Neural progenitor cell (in vitro differentiated cells): Measurements from ENCODE around the gene POLN. TPM values are rescaled to one million over a fixed set of nuclear protein-coding genes. Genes with fewer than 3 reads are reported as not detected.

Experiments
- DNase-seq: peaks from one replicate; pipeline ENCODE4 v3.0.0-alpha.2; 2016; ENCODE audit warnings: low spot score
- H2AFZ ChIP-seq: fragments of 200-600 bp; sonication (generic); replicated peaks from 2 replicates; pipeline ENCODE4 v1.6.1; 2016; ENCODE audit warnings: antibody characterized with exemption
- H3F3A ChIP-seq: fragments of 200-600 bp; sonication (generic); 2 replicates; pipeline ENCODE4 v1.6.1; 2016; ENCODE audit warnings: antibody characterized with exemption, low read depth
- H3K27ac ChIP-seq: fragments of 200-600 bp; sonication (generic); 2 replicates; pipeline ENCODE4 v1.5.1; 2016; ENCODE audit warnings: mild to moderate bottlenecking
- H3K27me3 ChIP-seq: fragments of 200-600 bp; sonication (generic); 2 replicates; pipeline ENCODE4 v1.6.1; 2016; ENCODE audit warnings: mild to moderate bottlenecking, moderate library complexity
- H3K36me3 ChIP-seq: fragments of 200-600 bp; sonication (generic); 2 replicates; pipeline ENCODE4 v1.5.1; 2016
- H3K4me1 ChIP-seq: fragments of 200-600 bp; sonication (generic); 2 replicates; pipeline ENCODE4 v1.6.1; 2016; ENCODE audit warnings: mixed run types
- H3K4me2 ChIP-seq: fragments of 200-600 bp; sonication (generic); 2 replicates; pipeline ENCODE4 v1.6.1; 2016
- H3K4me3 ChIP-seq: fragments of 200-600 bp; sonication (generic); 2 replicates; pipeline ENCODE4 v1.5.1; 2016
- H3K79me2 ChIP-seq: fragments of 200-600 bp; sonication (generic); 2 replicates; pipeline ENCODE4 v1.6.1; 2016; ENCODE audit warnings: low read depth
- H3K9ac ChIP-seq: fragments of 200-600 bp; sonication (generic); 2 replicates; pipeline ENCODE4 v1.6.1; 2016
- H3K9me3 ChIP-seq: fragments of 200-600 bp; sonication (generic); 2 replicates; pipeline ENCODE4 v1.5.1; 2016; ENCODE audit warnings: low read depth
- H4K20me1 ChIP-seq: fragments of 200-600 bp; sonication (generic); 2 replicates; pipeline ENCODE4 v1.6.1; 2016; ENCODE audit warnings: low read depth
- H3K27ac Mint-ChIP-seq: 3 replicates; pipeline ENCODE4 v1.8.0; 2021; ENCODE audit warnings: mixed read lengths
- H3K27me3 Mint-ChIP-seq: 2 replicates; pipeline ENCODE4 v1.8.0; 2022; ENCODE audit warnings: low read depth, mild to moderate bottlenecking, inconsistent platforms, moderate library complexity, mixed read lengths; ENCODE audit not compliant: insufficient read depth
- H3K36me3 Mint-ChIP-seq: 3 replicates; pipeline ENCODE4 v1.8.0; 2021; ENCODE audit warnings: mixed read lengths
- H3K4me1 Mint-ChIP-seq: 3 replicates; pipeline ENCODE4 v1.8.0; 2021; ENCODE audit warnings: mixed read lengths
- H3K4me3 Mint-ChIP-seq: 3 replicates; pipeline ENCODE4 v1.8.0; 2021; ENCODE audit warnings: mild to moderate bottlenecking, moderate library complexity, mixed read lengths
- H3K9me3 Mint-ChIP-seq: 3 replicates; pipeline ENCODE4 v1.8.0; 2020; ENCODE audit warnings: mixed read lengths
- EZH2 ChIP-seq: fragments of 200-600 bp; sonication (generic); IDR thresholded peaks from 2 replicates; pipeline ENCODE4 v1.6.1; 2017; ENCODE audit warnings: antibody characterized with exemption, mild to moderate bottlenecking, moderate library complexity
- EZH2phosphoT487 ChIP-seq: fragments of 200-600 bp; sonication (generic); IDR thresholded peaks from 2 replicates; pipeline ENCODE4 v1.6.1; 2017; ENCODE audit warnings: antibody characterized with exemption
- total RNA-seq: library from RNA; depleted of rRNA; stranded (reverse); fragments of >200 nt; gene quantifications from 2 replicates; pipeline ENCODE4 v1.2.3, GENCODE V29; 2015; ENCODE audit warnings: low replicate concordance
- TF ChIP-seq, protein P1 (sequence below): fragments of 200-600 bp; sonication (generic); IDR thresholded peaks from 2 replicates; pipeline ENCODE4 v1.5.1; 2017; ENCODE audit warnings: antibody characterized with exemption, mild to moderate bottlenecking

Gene POLN
- total RNA-seq, 1 donor from 2014 or later = 1.7 TPM

DNA sequence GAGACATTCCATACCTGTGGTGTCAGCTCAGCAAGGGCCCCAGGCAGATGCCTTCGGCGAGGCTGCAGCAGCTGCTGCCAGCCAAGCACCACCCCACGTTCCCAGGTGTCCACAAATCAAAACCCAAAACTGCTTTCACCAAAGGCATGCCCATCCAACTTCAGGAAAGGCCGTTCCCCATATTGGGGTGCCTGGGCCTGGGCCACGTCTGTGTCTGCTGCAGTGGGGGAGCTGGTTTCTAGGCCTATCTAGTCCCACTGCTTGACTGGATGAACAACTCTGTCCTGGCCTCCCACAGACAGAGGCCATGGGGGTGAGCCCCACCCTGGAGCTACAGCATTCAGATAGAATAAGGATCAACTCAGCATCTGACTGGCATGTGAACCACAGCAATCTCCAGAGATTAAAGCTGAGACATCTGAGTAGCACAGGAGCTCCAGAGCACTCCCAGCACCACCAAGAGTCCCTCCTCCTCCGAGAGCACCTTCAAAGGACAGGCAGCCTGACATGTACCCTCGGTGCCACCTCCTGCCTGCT, 145.8 kb downstream of the POLN start:
- H3K9me3 Mint-ChIP-seq = peaks cover 20% of the 10 kb centered on the region
- Histone ChIP-seq H3K27me3 (no peaks in the 10 kb centered on the region), H3K79me2 (no peaks in the 10 kb centered on the region), H2AFZ (no peak overlapping the region), H3K4me1 (peaks cover 4% of the 10 kb centered on the region), H3K4me3 (no peak overlapping the region), H3F3A (no peaks in the 10 kb centered on the region), H3K4me2 (no peak overlapping the region), H3K36me3 (no peaks in the 10 kb centered on the region), H4K20me1 (no peaks in the 10 kb centered on the region), H3K9ac (no peak overlapping the region), H3K27ac (no peak overlapping the region), H3K9me3 (no peaks in the 10 kb centered on the region)
- no peak for DNase-seq
- H3K36me3 Mint-ChIP-seq = peaks cover 6% of the 10 kb centered on the region
- TF ChIP-seq EZH2 (no peak), EZH2phosphoT487 (no peak)
- no peak overlapping the region for H3K4me3 Mint-ChIP-seq
- peaks cover 2% of the 10 kb centered on the region for H3K27me3 Mint-ChIP-seq
- H3K4me1 Mint-ChIP-seq = peaks cover 11% of the 10 kb centered on the region
- H3K27ac Mint-ChIP-seq = no peak overlapping the region

DNA sequence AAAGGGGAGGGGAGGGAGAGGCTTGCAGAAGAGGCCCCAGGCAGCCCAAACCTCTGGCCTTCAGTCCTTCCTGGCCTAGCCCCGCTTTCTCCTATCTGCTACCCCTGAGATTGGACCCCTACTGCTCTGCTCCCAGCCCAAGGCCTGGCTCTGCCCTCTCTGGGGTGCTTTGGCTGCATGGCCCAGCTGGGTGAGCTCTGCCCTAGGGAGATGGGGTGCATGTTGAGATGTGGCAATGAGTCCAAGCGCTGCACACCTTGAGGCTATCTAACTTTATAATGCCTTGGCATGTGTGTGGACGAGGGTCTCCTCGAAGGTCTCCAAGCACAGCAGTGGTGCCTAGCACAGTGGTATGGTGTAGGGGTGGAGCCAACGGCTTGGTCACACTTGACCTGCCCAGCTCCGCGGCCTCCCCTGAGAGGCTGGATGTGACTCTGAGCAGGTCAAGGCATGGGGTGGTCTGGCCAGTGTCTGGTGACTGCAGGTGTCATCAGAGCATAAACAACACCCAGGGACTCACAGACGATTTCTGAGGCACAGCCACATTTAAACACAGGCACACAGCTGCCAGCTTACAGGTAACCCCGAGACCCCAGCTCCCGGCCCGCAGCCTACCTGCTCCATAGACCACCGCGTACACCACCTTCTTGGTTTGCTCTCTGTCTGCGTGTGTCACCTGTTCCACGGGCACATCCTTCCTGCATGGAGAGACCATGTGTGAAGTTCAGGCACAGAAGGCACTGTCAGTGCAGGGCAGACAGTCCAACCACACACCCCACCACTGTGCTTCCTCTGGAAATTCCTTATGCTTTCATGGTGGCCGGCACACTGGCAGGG, 146.5 kb downstream of the POLN start:
- Mint-ChIP-seq H3K9me3 (peaks cover 17% of the 10 kb centered on the region), H3K4me1 (peaks cover 11% of the 10 kb centered on the region), H3K4me3 (no peak overlapping the region), H3K27me3 (peaks cover 2% of the 10 kb centered on the region), H3K36me3 (peaks cover 6% of the 10 kb centered on the region), H3K27ac (no peak overlapping the region)
- Histone ChIP-seq H3K27me3 (no peaks in the 10 kb centered on the region), H3K79me2 (no peaks in the 10 kb centered on the region), H3K4me1 (peaks cover 4% of the 10 kb centered on the region), H3K4me3 (no peak overlapping the region), H4K20me1 (no peaks in the 10 kb centered on the region), H3F3A (no peaks in the 10 kb centered on the region), H2AFZ (no peak overlapping the region), H3K4me2 (no peak overlapping the region), H3K9ac (no peak overlapping the region), H3K27ac (no peak overlapping the region), H3K36me3 (no peaks in the 10 kb centered on the region), H3K9me3 (no peaks in the 10 kb centered on the region)
- no peak for TF ChIP-seq EZH2
- TF ChIP-seq EZH2phosphoT487 = no peak
- TF ChIP-seq, protein P1, sequence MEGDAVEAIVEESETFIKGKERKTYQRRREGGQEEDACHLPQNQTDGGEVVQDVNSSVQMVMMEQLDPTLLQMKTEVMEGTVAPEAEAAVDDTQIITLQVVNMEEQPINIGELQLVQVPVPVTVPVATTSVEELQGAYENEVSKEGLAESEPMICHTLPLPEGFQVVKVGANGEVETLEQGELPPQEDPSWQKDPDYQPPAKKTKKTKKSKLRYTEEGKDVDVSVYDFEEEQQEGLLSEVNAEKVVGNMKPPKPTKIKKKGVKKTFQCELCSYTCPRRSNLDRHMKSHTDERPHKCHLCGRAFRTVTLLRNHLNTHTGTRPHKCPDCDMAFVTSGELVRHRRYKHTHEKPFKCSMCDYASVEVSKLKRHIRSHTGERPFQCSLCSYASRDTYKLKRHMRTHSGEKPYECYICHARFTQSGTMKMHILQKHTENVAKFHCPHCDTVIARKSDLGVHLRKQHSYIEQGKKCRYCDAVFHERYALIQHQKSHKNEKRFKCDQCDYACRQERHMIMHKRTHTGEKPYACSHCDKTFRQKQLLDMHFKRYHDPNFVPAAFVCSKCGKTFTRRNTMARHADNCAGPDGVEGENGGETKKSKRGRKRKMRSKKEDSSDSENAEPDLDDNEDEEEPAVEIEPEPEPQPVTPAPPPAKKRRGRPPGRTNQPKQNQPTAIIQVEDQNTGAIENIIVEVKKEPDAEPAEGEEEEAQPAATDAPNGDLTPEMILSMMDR = no peak
- no peak for DNase-seq

DNA sequence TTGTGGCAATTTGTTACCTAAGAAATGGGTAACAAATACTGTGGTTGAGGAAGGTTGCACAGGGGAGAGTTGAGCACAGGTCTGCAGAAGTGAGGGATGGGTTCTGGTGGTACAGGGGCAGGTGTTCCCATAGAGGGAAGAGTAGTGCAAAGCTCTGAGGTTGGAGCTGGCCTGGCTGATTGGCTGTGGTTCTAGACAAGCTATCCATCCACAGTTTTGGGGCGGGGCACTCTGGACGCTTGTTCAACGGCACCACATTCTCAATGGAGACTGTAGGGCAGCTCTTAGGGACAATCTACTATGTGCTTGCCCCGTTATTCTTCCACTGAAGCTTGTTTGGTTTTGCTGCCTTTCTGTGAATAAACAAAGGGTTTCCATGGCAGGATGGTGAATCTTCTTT, 147.4 kb downstream of the POLN start:
- Histone ChIP-seq H3F3A (no peaks in the 10 kb centered on the region), H3K4me2 (no peak overlapping the region), H2AFZ (no peak overlapping the region), H3K4me3 (no peak overlapping the region), H3K36me3 (no peaks in the 10 kb centered on the region), H3K4me1 (peaks cover 4% of the 10 kb centered on the region), H3K9ac (no peak overlapping the region), H3K79me2 (no peaks in the 10 kb centered on the region), H3K27me3 (peaks cover 7% of the 10 kb centered on the region), H3K27ac (no peak overlapping the region), H4K20me1 (no peaks in the 10 kb centered on the region), H3K9me3 (no peaks in the 10 kb centered on the region)
- Mint-ChIP-seq H3K27me3 (peaks cover 2% of the 10 kb centered on the region), H3K27ac (no peak overlapping the region), H3K4me3 (no peak overlapping the region), H3K4me1 (peaks cover 12% of the 10 kb centered on the region), H3K36me3 (peaks cover 6% of the 10 kb centered on the region), H3K9me3 (peaks cover 17% of the 10 kb centered on the region)
- DNase-seq = no peak
- no peak for TF ChIP-seq EZH2
- no peak for TF ChIP-seq EZH2phosphoT487
- TF ChIP-seq, protein P1 = no peak

DNA sequence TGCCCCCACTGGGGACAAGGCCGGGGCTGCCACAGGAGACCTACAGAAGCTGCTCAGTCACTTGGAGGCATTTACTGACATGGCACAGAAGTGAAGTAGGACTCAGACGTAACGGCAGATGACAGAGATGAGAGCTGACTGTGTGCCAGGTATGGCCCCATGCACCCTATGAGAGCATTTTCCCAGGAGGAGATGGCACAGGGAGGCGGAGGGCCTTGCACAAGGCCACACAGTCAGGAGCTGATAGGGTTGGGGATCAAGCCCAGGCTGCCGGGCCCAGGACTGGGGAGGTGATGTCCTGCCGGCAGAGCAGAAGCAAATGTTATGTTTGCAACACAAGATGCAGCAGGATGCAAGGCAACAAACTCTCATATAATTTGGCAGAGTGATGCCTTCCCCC, 148.7 kb downstream of the POLN start:
- Mint-ChIP-seq H3K9me3 (peaks cover 17% of the 10 kb centered on the region), H3K36me3 (peaks cover 6% of the 10 kb centered on the region), H3K27me3 (no peaks in the 10 kb centered on the region), H3K4me3 (no peak overlapping the region), H3K27ac (no peak overlapping the region), H3K4me1 (peaks cover 22% of the 10 kb centered on the region)
- H3F3A ChIP-seq = no peaks in the 10 kb centered on the region
- peaks cover 4% of the 10 kb centered on the region for H3K4me1 ChIP-seq
- H3K9me3 ChIP-seq = no peaks in the 10 kb centered on the region
- no peaks in the 10 kb centered on the region for H3K79me2 ChIP-seq
- H3K27me3 ChIP-seq = peaks cover 12% of the 10 kb centered on the region
- no peaks in the 10 kb centered on the region for H4K20me1 ChIP-seq
- no peaks in the 10 kb centered on the region for H3K36me3 ChIP-seq
- no peak overlapping the region for H3K9ac ChIP-seq
- no peak overlapping the region for H2AFZ ChIP-seq
- TF ChIP-seq EZH2phosphoT487 (no peak), EZH2 (no peak)
- TF ChIP-seq, protein P1 = no peak
- H3K4me3 ChIP-seq = no peak overlapping the region
- DNase-seq = no peak
- no peak overlapping the region for H3K4me2 ChIP-seq
- no peak overlapping the region for H3K27ac ChIP-seq
